Activated naive CD4-positive, alpha-beta T cell treated with anti-CD3 and anti-CD28 coated beads, Interleukin-2, amount 10 ng/mL, durations not matched to agents 7 days and 5 days (primary cell): ENCODE data around the gene GALNT18.

Experiments used
- CTCF ChIA-PET: fragments of 350-600 bp; sonication (Branson Sonifier 250); formaldehyde crosslinking; loops from one replicate; lab custom pipeline; 2021; ENCODE audit warnings: antibody characterized with exemption; lab: Charles Lee
- DNase-seq: peaks from one replicate; pipeline ENCODE4 v3.0.0-alpha.2; 2020
- H3K27ac Mint-ChIP-seq: one replicate; pipeline ENCODE4 v1.8.0; 2021; ENCODE audit warnings: mild to moderate bottlenecking, moderate library complexity, mixed read lengths
- H3K27me3 Mint-ChIP-seq: one replicate; pipeline ENCODE4 v1.8.0; 2021; ENCODE audit warnings: mild to moderate bottlenecking, mixed read lengths
- H3K36me3 Mint-ChIP-seq: one replicate; pipeline ENCODE4 v1.8.0; 2021; ENCODE audit warnings: mixed read lengths
- H3K4me1 Mint-ChIP-seq: one replicate; pipeline ENCODE4 v1.8.0; 2021; ENCODE audit warnings: mixed read lengths
- H3K4me3 Mint-ChIP-seq: one replicate; pipeline ENCODE4 v1.8.0; 2021; ENCODE audit warnings: mild to moderate bottlenecking, moderate library complexity, mixed read lengths
- H3K9me3 Mint-ChIP-seq: one replicate; pipeline ENCODE4 v1.8.0; 2021; ENCODE audit warnings: mixed read lengths

Gene GALNT18

GRCh38 chr11:11409901-11410300 lies 211.9 kb downstream of the GALNT18 start:
- Mint-ChIP-seq H3K36me3 (no peaks in the 10 kb centered on the region), H3K27ac (no peak overlapping the region), H3K4me3 (no peak overlapping the region), H3K4me1 (no peaks in the 10 kb centered on the region), H3K9me3 (no peaks in the 10 kb centered on the region), H3K27me3 (peaks cover 8% of the 10 kb centered on the region)
- CTCF ChIA-PET: no interaction called here
- DNase-seq: no peak

- Mint-ChIP-seq H3K4me3 (no peak overlapping the region), H3K27ac (no peak overlapping the region), H3K9me3 (no peaks in the 10 kb centered on the region), H3K4me1 (no peaks in the 10 kb centered on the region), H3K36me3 (no peaks in the 10 kb centered on the region), H3K27me3 (peaks cover 8% of the 10 kb centered on the region)
- DNase-seq: no peak
- CTCF ChIA-PET: no interaction called here
Observed at GRCh38 chr11:11409224-11409623, 212.6 kb downstream of the GALNT18 start.

- Mint-ChIP-seq H3K4me3 (no peak overlapping the region), H3K27ac (no peak overlapping the region), H3K9me3 (no peaks in the 10 kb centered on the region), H3K36me3 (no peaks in the 10 kb centered on the region), H3K4me1 (no peaks in the 10 kb centered on the region), H3K27me3 (peaks cover 12% of the 10 kb centered on the region)
- CTCF ChIA-PET: no interaction called here
- no peak for DNase-seq
Observed at GRCh38 chr11:11408436-11409221, 213.2 kb downstream of the GALNT18 start.

GRCh38 chr11:11407763-11408084 lies 214.1 kb downstream of the GALNT18 start:
- Mint-ChIP-seq H3K27me3 (peaks cover 12% of the 10 kb centered on the region), H3K4me3 (no peak overlapping the region), H3K4me1 (no peaks in the 10 kb centered on the region), H3K9me3 (no peaks in the 10 kb centered on the region), H3K27ac (no peak overlapping the region), H3K36me3 (no peaks in the 10 kb centered on the region)
- CTCF ChIA-PET: no interaction called here
- no peak for DNase-seq

GRCh38 chr11:11407065-11407762 lies 214.6 kb downstream of the GALNT18 start:
- Mint-ChIP-seq H3K4me1 (no peaks in the 10 kb centered on the region), H3K27me3 (peaks cover 12% of the 10 kb centered on the region), H3K9me3 (no peaks in the 10 kb centered on the region), H3K36me3 (no peaks in the 10 kb centered on the region), H3K4me3 (no peak overlapping the region), H3K27ac (no peak overlapping the region)
- no peak for DNase-seq
- CTCF ChIA-PET: no interaction called here

- DNase-seq: no peak
- Mint-ChIP-seq H3K4me1 (no peaks in the 10 kb centered on the region), H3K4me3 (no peak overlapping the region), H3K27me3 (peaks cover 12% of the 10 kb centered on the region), H3K9me3 (no peaks in the 10 kb centered on the region), H3K36me3 (no peaks in the 10 kb centered on the region), H3K27ac (no peak overlapping the region)
- CTCF ChIA-PET: no interaction called here
Observed at GRCh38 chr11:11406652-11407051, 215.2 kb downstream of the GALNT18 start.

GRCh38 chr11:11403763-11404725 lies 217.8 kb downstream of the GALNT18 start:
- no peaks in the 10 kb centered on the region for H3K36me3 Mint-ChIP-seq
- CTCF ChIA-PET: no interaction called here
- DNase-seq: no peak
- peaks cover 12% of the 10 kb centered on the region for H3K27me3 Mint-ChIP-seq
- H3K4me1 Mint-ChIP-seq: no peaks in the 10 kb centered on the region
- H3K27ac Mint-ChIP-seq: no peak overlapping the region
- no peak overlapping the region for H3K4me3 Mint-ChIP-seq
- H3K9me3 Mint-ChIP-seq: no peaks in the 10 kb centered on the region

- Mint-ChIP-seq H3K27me3 (peaks cover 12% of the 10 kb centered on the region), H3K27ac (no peak overlapping the region), H3K4me1 (no peaks in the 10 kb centered on the region), H3K36me3 (no peaks in the 10 kb centered on the region), H3K4me3 (no peak overlapping the region), H3K9me3 (no peaks in the 10 kb centered on the region)
- no peak for DNase-seq
- CTCF ChIA-PET: no interaction called here
Observed at GRCh38 chr11:11401960-11402535, 219.8 kb downstream of the GALNT18 start.

- H3K36me3 Mint-ChIP-seq: no peaks in the 10 kb centered on the region
- CTCF ChIA-PET: interaction anchor here (0.6 to 1.2 kb wide), 4 partner anchors 93 to 888 kb away, joined by 3 read pairs; no protein-coding TSS in a partner anchor
- no peaks in the 10 kb centered on the region for H3K4me1 Mint-ChIP-seq
Observed at GRCh38 chr11:11400635-11401232, 221.1 kb downstream of the GALNT18 start.

GRCh38 chr11:11400121-11400520 lies 221.7 kb downstream of the GALNT18 start:
- H3K27ac Mint-ChIP-seq: no peak overlapping the region
- H3K36me3 Mint-ChIP-seq: no peaks in the 10 kb centered on the region
- no peak for DNase-seq
- CTCF ChIA-PET: interaction anchor here (0.6 to 1.2 kb wide), 3 partner anchors 387 to 889 kb away, joined by 3 to 7 read pairs (median 3); no protein-coding TSS in a partner anchor
- no peak overlapping the region for H3K4me3 Mint-ChIP-seq
- no peaks in the 10 kb centered on the region for H3K4me1 Mint-ChIP-seq
- peaks cover 12% of the 10 kb centered on the region for H3K27me3 Mint-ChIP-seq
- H3K9me3 Mint-ChIP-seq: no peaks in the 10 kb centered on the region

More at GRCh38 chr11:11400635-11401232, 221.1 kb downstream of the GALNT18 start:
- Mint-ChIP-seq H3K4me3 (no peak overlapping the region), H3K27ac (no peak overlapping the region), H3K27me3 (peaks cover 12% of the 10 kb centered on the region), H3K9me3 (no peaks in the 10 kb centered on the region)
- DNase-seq: no peak

GRCh38 chr11:11397781-11398180 lies 224.0 kb downstream of the GALNT18 start:
- H3K27me3 Mint-ChIP-seq: peaks cover 8% of the 10 kb centered on the region
- no peak for DNase-seq
- H3K36me3 Mint-ChIP-seq: no peaks in the 10 kb centered on the region
- H3K4me3 Mint-ChIP-seq: no peak overlapping the region
- no peak overlapping the region for H3K27ac Mint-ChIP-seq
- no peaks in the 10 kb centered on the region for H3K4me1 Mint-ChIP-seq
- CTCF ChIA-PET: no interaction called here
- H3K9me3 Mint-ChIP-seq: no peaks in the 10 kb centered on the region

GRCh38 chr11:11397036-11397415 lies 224.8 kb downstream of the GALNT18 start:
- H3K4me3 Mint-ChIP-seq: no peak overlapping the region
- peaks cover 8% of the 10 kb centered on the region for H3K27me3 Mint-ChIP-seq
- DNase-seq: no peak
- H3K9me3 Mint-ChIP-seq: no peaks in the 10 kb centered on the region
- H3K36me3 Mint-ChIP-seq: no peaks in the 10 kb centered on the region
- H3K4me1 Mint-ChIP-seq: no peaks in the 10 kb centered on the region
- CTCF ChIA-PET: no interaction called here
- H3K27ac Mint-ChIP-seq: no peak overlapping the region

- no peaks in the 10 kb centered on the region for H3K36me3 Mint-ChIP-seq
- H3K27me3 Mint-ChIP-seq: peaks cover 8% of the 10 kb centered on the region
- H3K9me3 Mint-ChIP-seq: no peaks in the 10 kb centered on the region
- no peak for DNase-seq
- H3K4me1 Mint-ChIP-seq: no peaks in the 10 kb centered on the region
- H3K27ac Mint-ChIP-seq: no peak overlapping the region
- CTCF ChIA-PET: no interaction called here
- H3K4me3 Mint-ChIP-seq: no peak overlapping the region
Observed at GRCh38 chr11:11396301-11397035, 225.3 kb downstream of the GALNT18 start.
